Measurements from ENCODE around the gene ATRX.
"Not testable (repeated sequence)": the region's sequence is repeated elsewhere in the genome, so short reads cannot be mapped to it uniquely, and the experiment has no call there.

ATRX gene

GRCh38 chrX:77622672-77623071 lies 163.3 kb downstream of the ATRX start:
- no peak for DNase-seq (ENCODE audit: low read depth, low spot score)
- Histone ChIP-seq H3K4me3 (ENCODE audit: low read length) (no peak overlapping the region), H3K27me3 (ENCODE audit: control insufficient read depth, insufficient read depth, low read length) (no peaks in the 10 kb centered on the region), H3K36me3 (ENCODE audit: control insufficient read depth, insufficient read depth, low read length) (no peaks in the 10 kb centered on the region), H3K27ac (ENCODE audit: low read length) (no peak overlapping the region), H3K4me1 (ENCODE audit: control insufficient read depth, insufficient read depth, low read length) (no peaks in the 10 kb centered on the region), H3K9me3 (ENCODE audit: control insufficient read depth, insufficient read depth, low read length) (no peaks in the 10 kb centered on the region)
- WGBS (ENCODE audit: insufficient coverage, insufficient read length): no CpG with 5 or more reads among the region's 9 CpGs

GRCh38 chrX:77622233-77622632 lies 163.8 kb downstream of the ATRX start:
- Histone ChIP-seq H3K27me3 (ENCODE audit: control insufficient read depth, insufficient read depth, low read length) (no peaks in the 10 kb centered on the region), H3K4me3 (ENCODE audit: low read length) (no peak overlapping the region), H3K4me1 (ENCODE audit: control insufficient read depth, insufficient read depth, low read length) (no peaks in the 10 kb centered on the region), H3K9me3 (ENCODE audit: control insufficient read depth, insufficient read depth, low read length) (no peaks in the 10 kb centered on the region), H3K27ac (ENCODE audit: low read length) (no peak overlapping the region), H3K36me3 (ENCODE audit: control insufficient read depth, insufficient read depth, low read length) (no peaks in the 10 kb centered on the region)
- DNase-seq (ENCODE audit: low read depth, low spot score): no peak
- WGBS (ENCODE audit: insufficient coverage, insufficient read length): no CpG with 5 or more reads among the region's 3 CpGs

- not testable (repeated sequence) for H3K4me3 ChIP-seq (ENCODE audit: low read length); H3K27me3 ChIP-seq (ENCODE audit: control insufficient read depth, insufficient read depth, low read length); H3K9me3 ChIP-seq (ENCODE audit: control insufficient read depth, insufficient read depth, low read length); H3K4me1 ChIP-seq (ENCODE audit: control insufficient read depth, insufficient read depth, low read length); H3K36me3 ChIP-seq (ENCODE audit: control insufficient read depth, insufficient read depth, low read length); DNase-seq (ENCODE audit: low read depth, low spot score); H3K27ac ChIP-seq (ENCODE audit: low read length)
- no CpG with 5 or more reads among the region's 5 CpGs for whole genome bisulfite sequencing (ENCODE audit: insufficient coverage, insufficient read length)
Observed at GRCh38 chrX:77621453-77621852, 164.6 kb downstream of the ATRX start.

GRCh38 chrX:77617206-77617605 lies 168.8 kb downstream of the ATRX start:
- no peak for DNase-seq (ENCODE audit: low read depth, low spot score)
- H3K27me3 ChIP-seq (ENCODE audit: control insufficient read depth, insufficient read depth, low read length): no peaks in the 10 kb centered on the region
- H3K4me3 ChIP-seq (ENCODE audit: low read length): no peak overlapping the region
- no peak overlapping the region for H3K27ac ChIP-seq (ENCODE audit: low read length)
- WGBS (ENCODE audit: insufficient coverage, insufficient read length): no CpG with 5 or more reads among the region's 1 CpG
- no peaks in the 10 kb centered on the region for H3K9me3 ChIP-seq (ENCODE audit: control insufficient read depth, insufficient read depth, low read length)
- H3K36me3 ChIP-seq (ENCODE audit: control insufficient read depth, insufficient read depth, low read length): no peaks in the 10 kb centered on the region
- H3K4me1 ChIP-seq (ENCODE audit: control insufficient read depth, insufficient read depth, low read length): no peaks in the 10 kb centered on the region

GRCh38 chrX:77603635-77604336 lies 182.2 kb downstream of the ATRX start:
- no peaks in the 10 kb centered on the region for H3K27me3 ChIP-seq (ENCODE audit: control insufficient read depth, insufficient read depth, low read length)
- no CpG with 5 or more reads among the region's 2 CpGs for WGBS (ENCODE audit: insufficient coverage, insufficient read length)
- no peak overlapping the region for H3K27ac ChIP-seq (ENCODE audit: low read length)

GRCh38 chrX:77597511-77597910 lies 188.5 kb downstream of the ATRX start:
- no peaks in the 10 kb centered on the region for H3K4me1 ChIP-seq (ENCODE audit: control insufficient read depth, insufficient read depth, low read length)
- DNase-seq (ENCODE audit: low read depth, low spot score): no peak
- H3K36me3 ChIP-seq (ENCODE audit: control insufficient read depth, insufficient read depth, low read length): no peaks in the 10 kb centered on the region
- no peak overlapping the region for H3K4me3 ChIP-seq (ENCODE audit: low read length)
- no peaks in the 10 kb centered on the region for H3K9me3 ChIP-seq (ENCODE audit: control insufficient read depth, insufficient read depth, low read length)
- no peak overlapping the region for H3K27ac ChIP-seq (ENCODE audit: low read length)
- no peaks in the 10 kb centered on the region for H3K27me3 ChIP-seq (ENCODE audit: control insufficient read depth, insufficient read depth, low read length)
- WGBS (ENCODE audit: insufficient coverage, insufficient read length): no CpG with 5 or more reads among the region's 1 CpG

More at GRCh38 chrX:77603635-77604336, 182.2 kb downstream of the ATRX start:
- DNase-seq (ENCODE audit: low read depth, low spot score): no peak
- no peaks in the 10 kb centered on the region for H3K36me3 ChIP-seq (ENCODE audit: control insufficient read depth, insufficient read depth, low read length)
- no peaks in the 10 kb centered on the region for H3K4me1 ChIP-seq (ENCODE audit: control insufficient read depth, insufficient read depth, low read length)
- H3K4me3 ChIP-seq (ENCODE audit: low read length): no peak overlapping the region
- H3K9me3 ChIP-seq (ENCODE audit: control insufficient read depth, insufficient read depth, low read length): no peaks in the 10 kb centered on the region

GRCh38 chrX:77597090-77597489 lies 188.9 kb downstream of the ATRX start:
- Histone ChIP-seq H3K9me3 (ENCODE audit: control insufficient read depth, insufficient read depth, low read length) (no peaks in the 10 kb centered on the region), H3K36me3 (ENCODE audit: control insufficient read depth, insufficient read depth, low read length) (no peaks in the 10 kb centered on the region), H3K4me1 (ENCODE audit: control insufficient read depth, insufficient read depth, low read length) (no peaks in the 10 kb centered on the region), H3K27me3 (ENCODE audit: control insufficient read depth, insufficient read depth, low read length) (no peaks in the 10 kb centered on the region), H3K27ac (ENCODE audit: low read length) (no peak overlapping the region), H3K4me3 (ENCODE audit: low read length) (no peak overlapping the region)
- no CpG with 5 or more reads among the region's 1 CpG for WGBS (ENCODE audit: insufficient coverage, insufficient read length)
- DNase-seq (ENCODE audit: low read depth, low spot score): no peak

GRCh38 chrX:77595848-77596247 lies 190.2 kb downstream of the ATRX start:
- no peaks in the 10 kb centered on the region for H3K4me1 ChIP-seq (ENCODE audit: control insufficient read depth, insufficient read depth, low read length)
- H3K27me3 ChIP-seq (ENCODE audit: control insufficient read depth, insufficient read depth, low read length): no peaks in the 10 kb centered on the region
- no peaks in the 10 kb centered on the region for H3K36me3 ChIP-seq (ENCODE audit: control insufficient read depth, insufficient read depth, low read length)
- H3K9me3 ChIP-seq (ENCODE audit: control insufficient read depth, insufficient read depth, low read length): no peaks in the 10 kb centered on the region
- H3K4me3 ChIP-seq (ENCODE audit: low read length): no peak overlapping the region
- DNase-seq (ENCODE audit: low read depth, low spot score): no peak
- no peak overlapping the region for H3K27ac ChIP-seq (ENCODE audit: low read length)
- no CpG with 5 or more reads among the region's 4 CpGs for WGBS (ENCODE audit: insufficient coverage, insufficient read length)

- no peaks in the 10 kb centered on the region for H3K36me3 ChIP-seq (ENCODE audit: control insufficient read depth, insufficient read depth, low read length)
- no peak overlapping the region for H3K4me3 ChIP-seq (ENCODE audit: low read length)
- no peak overlapping the region for H3K27ac ChIP-seq (ENCODE audit: low read length)
- H3K4me1 ChIP-seq (ENCODE audit: control insufficient read depth, insufficient read depth, low read length): no peaks in the 10 kb centered on the region
- DNase-seq (ENCODE audit: low read depth, low spot score): no peak
- H3K27me3 ChIP-seq (ENCODE audit: control insufficient read depth, insufficient read depth, low read length): no peaks in the 10 kb centered on the region
- no CpG with 5 or more reads among the region's 3 CpGs for WGBS (ENCODE audit: insufficient coverage, insufficient read length)
- no peaks in the 10 kb centered on the region for H3K9me3 ChIP-seq (ENCODE audit: control insufficient read depth, insufficient read depth, low read length)
Observed at GRCh38 chrX:77572322-77572721, 213.7 kb downstream of the ATRX start.

GRCh38 chrX:77565278-77565677 lies 220.7 kb downstream of the ATRX start:
- Histone ChIP-seq H3K4me1 (ENCODE audit: control insufficient read depth, insufficient read depth, low read length) (no peaks in the 10 kb centered on the region), H3K27me3 (ENCODE audit: control insufficient read depth, insufficient read depth, low read length) (no peaks in the 10 kb centered on the region), H3K27ac (ENCODE audit: low read length) (no peak overlapping the region), H3K36me3 (ENCODE audit: control insufficient read depth, insufficient read depth, low read length) (no peaks in the 10 kb centered on the region), H3K9me3 (ENCODE audit: control insufficient read depth, insufficient read depth, low read length) (no peaks in the 10 kb centered on the region), H3K4me3 (ENCODE audit: low read length) (no peak overlapping the region)
- no peak for DNase-seq (ENCODE audit: low read depth, low spot score)
- no CpG with 5 or more reads among the region's 2 CpGs for WGBS (ENCODE audit: insufficient coverage, insufficient read length)

- no peak for DNase-seq (ENCODE audit: low read depth, low spot score)
- no peaks in the 10 kb centered on the region for H3K27me3 ChIP-seq (ENCODE audit: control insufficient read depth, insufficient read depth, low read length)
- no peaks in the 10 kb centered on the region for H3K4me1 ChIP-seq (ENCODE audit: control insufficient read depth, insufficient read depth, low read length)
- H3K27ac ChIP-seq (ENCODE audit: low read length): no peak overlapping the region
- H3K4me3 ChIP-seq (ENCODE audit: low read length): no peak overlapping the region
- no CpG with 5 or more reads among the region's 1 CpG for WGBS (ENCODE audit: insufficient coverage, insufficient read length)
- H3K9me3 ChIP-seq (ENCODE audit: control insufficient read depth, insufficient read depth, low read length): no peaks in the 10 kb centered on the region
- no peaks in the 10 kb centered on the region for H3K36me3 ChIP-seq (ENCODE audit: control insufficient read depth, insufficient read depth, low read length)
Observed at GRCh38 chrX:77564823-77565222, 221.2 kb downstream of the ATRX start.

Data from iPS DF 6.9 (cell line).